Glutamatergic neuron (in vitro differentiated cells): ENCODE results near the gene SPIB. TPM values are rescaled to one million over a fixed set of nuclear protein-coding genes. Genes with fewer than 3 reads are reported as not detected.

Source experiments
- DNase-seq: peaks from one replicate; pipeline ENCODE4 v3.0.0; 2022
- H3K27ac Mint-ChIP-seq: one replicate; pipeline ENCODE4 v1.8.0; 2020; ENCODE audit warnings: mild to moderate bottlenecking, mixed read lengths, inconsistent platforms; ENCODE audit not compliant: unreplicated experiment
- H3K27me3 Mint-ChIP-seq: one replicate; pipeline ENCODE4 v1.8.0; 2020; ENCODE audit warnings: mild to moderate bottlenecking, moderate library complexity, mixed read lengths, inconsistent platforms; ENCODE audit not compliant: unreplicated experiment
- H3K36me3 Mint-ChIP-seq: one replicate; pipeline ENCODE4 v1.8.0; 2020; ENCODE audit warnings: mild to moderate bottlenecking, mixed read lengths, inconsistent platforms; ENCODE audit not compliant: unreplicated experiment
- H3K4me1 Mint-ChIP-seq: one replicate; pipeline ENCODE4 v1.8.0; 2020; ENCODE audit warnings: mild to moderate bottlenecking, low read depth, mixed read lengths, inconsistent platforms; ENCODE audit not compliant: unreplicated experiment
- H3K4me3 Mint-ChIP-seq: one replicate; pipeline ENCODE4 v1.8.0; 2020; ENCODE audit warnings: mild to moderate bottlenecking, mixed read lengths, inconsistent platforms; ENCODE audit not compliant: unreplicated experiment
- H3K9me3 Mint-ChIP-seq: one replicate; pipeline ENCODE4 v1.8.0; 2020; ENCODE audit warnings: mild to moderate bottlenecking, moderate library complexity, mixed read lengths, inconsistent platforms; ENCODE audit not compliant: unreplicated experiment
- total RNA-seq: library from RNA; stranded (reverse); fragmentation: NEBNext Ultra II Directional; extraction: Animal tissue kit (Norgen Biotek cat#: 25700); gene quantifications from one replicate; pipeline ENCODE4 v1.2.1, GENCODE V29; 2021; ENCODE audit not compliant: unreplicated experiment
- TF ChIP-seq, protein P1 (sequence below): fragments of 200-600 bp; sonication (generic); IDR thresholded peaks from one replicate; pipeline ENCODE4 v1.5.0; 2021; ENCODE audit not compliant: partially characterized antibody, unreplicated experiment

The SPIB gene
- total RNA-seq, 1 donor from 2014 or later = 2.7 TPM

DNA sequence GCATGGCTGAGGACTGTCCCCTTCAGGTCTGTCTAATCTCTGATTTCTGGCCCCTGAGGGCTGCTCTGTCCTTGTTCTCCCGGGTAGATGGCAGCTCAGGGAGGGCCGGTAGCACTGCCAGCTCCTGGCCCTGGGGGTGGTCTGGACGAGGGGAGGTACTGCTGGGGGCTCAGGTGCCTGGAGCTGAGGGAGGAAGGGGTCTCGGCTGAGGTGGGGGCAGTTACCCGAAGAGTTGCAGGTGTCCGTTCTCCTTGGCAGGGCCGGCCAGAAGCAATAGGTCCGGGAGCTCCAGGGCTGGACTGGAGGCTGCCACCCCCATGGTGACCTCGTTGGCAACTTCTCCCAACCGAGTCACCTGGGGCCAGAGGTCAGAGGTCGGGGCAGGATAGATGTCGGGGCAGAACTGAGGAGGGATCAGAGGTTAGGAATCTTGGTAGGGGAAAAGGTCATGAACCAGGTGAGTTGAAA is 56.4 kb downstream of the SPIB start:
- H3K36me3 Mint-ChIP-seq = peaks cover 4% of the 10 kb centered on the region
- H3K4me3 Mint-ChIP-seq = peak overlapping the region; percentile 74
- H3K9me3 Mint-ChIP-seq = peaks cover 15% of the 10 kb centered on the region
- peak; percentile 5 for DNase-seq
- TF ChIP-seq, protein P1, sequence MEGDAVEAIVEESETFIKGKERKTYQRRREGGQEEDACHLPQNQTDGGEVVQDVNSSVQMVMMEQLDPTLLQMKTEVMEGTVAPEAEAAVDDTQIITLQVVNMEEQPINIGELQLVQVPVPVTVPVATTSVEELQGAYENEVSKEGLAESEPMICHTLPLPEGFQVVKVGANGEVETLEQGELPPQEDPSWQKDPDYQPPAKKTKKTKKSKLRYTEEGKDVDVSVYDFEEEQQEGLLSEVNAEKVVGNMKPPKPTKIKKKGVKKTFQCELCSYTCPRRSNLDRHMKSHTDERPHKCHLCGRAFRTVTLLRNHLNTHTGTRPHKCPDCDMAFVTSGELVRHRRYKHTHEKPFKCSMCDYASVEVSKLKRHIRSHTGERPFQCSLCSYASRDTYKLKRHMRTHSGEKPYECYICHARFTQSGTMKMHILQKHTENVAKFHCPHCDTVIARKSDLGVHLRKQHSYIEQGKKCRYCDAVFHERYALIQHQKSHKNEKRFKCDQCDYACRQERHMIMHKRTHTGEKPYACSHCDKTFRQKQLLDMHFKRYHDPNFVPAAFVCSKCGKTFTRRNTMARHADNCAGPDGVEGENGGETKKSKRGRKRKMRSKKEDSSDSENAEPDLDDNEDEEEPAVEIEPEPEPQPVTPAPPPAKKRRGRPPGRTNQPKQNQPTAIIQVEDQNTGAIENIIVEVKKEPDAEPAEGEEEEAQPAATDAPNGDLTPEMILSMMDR = no peak
- peak overlapping the region; percentile 81 for H3K27ac Mint-ChIP-seq
- H3K4me1 Mint-ChIP-seq = peaks cover 3% of the 10 kb centered on the region
- peaks cover 14% of the 10 kb centered on the region for H3K27me3 Mint-ChIP-seq

DNA sequence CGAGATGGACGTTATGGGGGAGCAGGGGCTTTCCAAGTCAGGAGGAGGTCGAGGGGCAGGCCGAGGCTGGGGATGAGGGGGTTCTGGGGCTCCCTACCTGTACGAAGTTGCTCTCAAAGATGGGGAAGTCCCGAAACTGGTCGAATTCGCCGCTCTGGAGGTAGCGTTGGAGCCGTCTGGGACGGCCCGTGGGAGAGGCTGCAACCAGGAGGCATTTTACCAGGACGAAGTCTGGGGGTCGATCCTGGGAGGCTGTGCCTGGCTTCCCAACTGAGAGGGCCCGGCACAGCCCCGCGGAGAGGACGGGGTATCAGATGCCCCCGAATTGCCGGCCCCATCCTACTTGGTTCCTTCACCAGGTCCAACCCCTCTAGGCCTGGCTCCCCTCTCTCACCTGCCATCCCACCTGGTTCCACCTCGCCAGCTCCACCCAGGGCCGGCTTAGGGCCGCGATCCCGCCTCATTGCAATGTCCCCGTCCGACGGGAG is 57.0 kb downstream of the SPIB start:
- peaks cover 3% of the 10 kb centered on the region for H3K4me1 Mint-ChIP-seq
- peaks cover 14% of the 10 kb centered on the region for H3K27me3 Mint-ChIP-seq
- peaks cover 4% of the 10 kb centered on the region for H3K36me3 Mint-ChIP-seq
- no peak for DNase-seq
- peak overlapping the region; percentile 81 for H3K27ac Mint-ChIP-seq
- H3K9me3 Mint-ChIP-seq = peaks cover 15% of the 10 kb centered on the region
- TF ChIP-seq, protein P1 = no peak
- H3K4me3 Mint-ChIP-seq = peak overlapping the region; percentile 74

DNA sequence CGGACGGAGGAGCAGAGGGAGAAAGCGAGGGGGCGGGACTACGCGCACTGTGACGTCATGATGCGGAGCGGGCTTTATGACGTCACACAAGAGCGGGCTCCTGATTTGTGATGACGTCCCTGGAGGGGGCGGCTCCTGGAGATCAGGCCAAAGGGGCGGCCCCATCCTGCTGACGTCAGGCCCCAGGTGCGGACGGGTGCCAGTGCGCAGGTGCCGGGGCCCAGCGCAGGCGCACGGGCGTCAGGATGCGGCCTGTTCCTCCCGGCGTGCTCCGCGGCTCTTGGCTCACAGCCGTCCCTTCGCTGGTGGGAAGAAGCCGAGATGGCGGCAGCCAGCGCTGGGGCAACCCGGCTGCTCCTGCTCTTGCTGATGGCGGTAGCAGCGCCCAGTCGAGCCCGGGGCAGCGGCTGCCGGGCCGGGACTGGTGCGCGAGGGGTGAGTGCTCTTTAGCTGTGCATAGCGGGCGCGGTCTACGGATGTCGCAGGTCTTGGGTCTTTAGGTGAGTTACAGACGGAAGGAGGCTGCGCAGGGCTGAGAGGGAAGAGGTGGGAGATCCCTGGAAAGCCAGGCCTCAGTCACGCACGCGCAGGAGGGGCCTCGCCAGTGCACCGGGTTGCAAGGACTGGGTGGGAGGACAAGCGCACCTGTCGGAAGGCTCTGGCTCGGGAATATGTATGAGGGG is 57.6 kb downstream of the SPIB start, which contains the start of the genes EMC10 and GARIN5A:
Gene EMC10 (plus strand): TSS at position 284 of the 683 bp plus-strand sequence. CDS start 38 bp downstream, at position 322.
Gene GARIN5A (minus strand): TSS at position 625 of the 683 bp plus-strand sequence. CDS start 460 bp downstream, at position 165.
- peak within 1 kb of the TSS; percentile 95 for H3K4me3 Mint-ChIP-seq
- H3K36me3 Mint-ChIP-seq = peaks cover 8% of the 10 kb centered on the region
- peak within 1 kb of the TSS; percentile 95 for H3K27ac Mint-ChIP-seq
- DNase-seq = peak; percentile 97
- TF ChIP-seq, protein P1 = no peak
- peaks cover 3% of the 10 kb centered on the region for H3K4me1 Mint-ChIP-seq
- H3K9me3 Mint-ChIP-seq = peaks cover 15% of the 10 kb centered on the region
- peaks cover 14% of the 10 kb centered on the region for H3K27me3 Mint-ChIP-seq

DNA sequence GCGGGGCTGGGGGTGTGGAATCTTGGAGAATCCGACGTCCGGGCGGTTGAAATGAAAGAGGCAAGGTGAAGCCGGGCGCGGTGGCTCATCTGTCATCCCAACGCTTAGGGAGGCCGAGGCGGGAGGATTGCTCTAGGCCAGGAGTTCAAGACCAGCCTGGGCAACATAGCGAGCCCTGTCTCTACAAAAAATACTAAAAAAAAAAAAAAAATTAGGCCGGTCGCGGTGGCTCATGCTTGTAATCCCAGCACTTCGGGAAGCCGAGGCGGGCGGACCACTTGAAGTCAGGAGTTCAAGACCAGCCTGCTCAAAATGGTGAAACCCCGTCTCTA is 58.1 kb downstream of the SPIB start:
- H3K9me3 Mint-ChIP-seq = peaks cover 15% of the 10 kb centered on the region
- TF ChIP-seq, protein P1 = no peak
- H3K36me3 Mint-ChIP-seq = peaks cover 8% of the 10 kb centered on the region
- peak overlapping the region; percentile 95 for H3K27ac Mint-ChIP-seq
- DNase-seq = no peak
- H3K4me1 Mint-ChIP-seq = peaks cover 3% of the 10 kb centered on the region
- H3K4me3 Mint-ChIP-seq = peak overlapping the region; percentile 95
- peaks cover 14% of the 10 kb centered on the region for H3K27me3 Mint-ChIP-seq

DNA sequence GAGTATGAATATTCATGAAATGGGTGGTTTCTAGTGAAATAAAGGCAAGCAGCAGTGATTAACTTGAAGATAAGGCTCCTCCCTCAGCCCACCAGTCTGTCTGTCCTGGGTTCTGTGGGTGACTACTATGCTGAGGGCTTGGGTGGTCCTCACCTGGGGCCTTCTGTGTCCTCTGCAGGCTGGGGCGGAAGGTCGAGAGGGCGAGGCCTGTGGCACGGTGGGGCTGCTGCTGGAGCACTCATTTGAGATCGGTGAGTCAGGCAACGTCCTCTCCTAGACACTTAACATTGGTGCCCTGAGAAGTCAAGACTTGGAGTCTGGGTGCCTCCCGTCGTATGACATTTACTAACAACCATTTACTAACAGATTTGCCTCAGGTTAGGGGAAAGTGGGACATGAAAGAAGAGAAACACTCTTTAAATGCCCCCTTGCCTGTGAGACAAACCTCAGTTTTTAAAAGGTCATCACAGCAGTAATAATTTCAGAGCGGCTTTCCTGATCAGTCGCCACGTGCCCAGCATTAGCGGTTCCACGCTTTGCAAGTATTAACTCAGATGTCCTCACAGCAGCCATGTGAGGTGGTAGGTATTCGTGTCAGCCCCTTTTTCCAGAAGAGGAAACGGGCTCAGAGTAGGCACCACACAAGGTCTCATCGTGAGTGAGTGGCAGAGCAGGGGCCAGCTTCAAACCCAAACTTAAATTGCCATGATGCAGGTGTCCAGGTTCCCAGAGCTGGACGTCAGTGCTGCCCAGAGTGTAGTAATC is 59.2 kb downstream of the SPIB start:
- Mint-ChIP-seq H3K4me1 (peaks cover 3% of the 10 kb centered on the region), H3K4me3 (peak overlapping the region; percentile 95), H3K9me3 (peaks cover 13% of the 10 kb centered on the region), H3K27me3 (peaks cover 14% of the 10 kb centered on the region), H3K36me3 (peaks cover 8% of the 10 kb centered on the region), H3K27ac (peak overlapping the region; percentile 6)
- DNase-seq = no peak
- TF ChIP-seq, protein P1 = no peak
